Stimulated activated CD4-positive, alpha-beta T cell treated with anti-CD3 and anti-CD28 coated beads, Interleukin-4, amount 100 ng/mL, for 24 hours (primary cell): Measurements from ENCODE around the gene PGRMC2.
A peak's percentile ranks its signal among the peaks of the same experiment; 100 is the strongest.
"Not testable (repeated sequence)": the region's sequence is repeated elsewhere in the genome, so short reads cannot be mapped to it uniquely, and the experiment has no call there.

ENCODE experiments used
- DNase-seq: peaks from one replicate; pipeline ENCODE4 v3.0.0-alpha.2; 2020

Gene PGRMC2

GRCh38 chr4:128298146-128298758, 10.6 kb upstream of the PGRMC2 start:
- no peak for DNase-seq

DNA sequence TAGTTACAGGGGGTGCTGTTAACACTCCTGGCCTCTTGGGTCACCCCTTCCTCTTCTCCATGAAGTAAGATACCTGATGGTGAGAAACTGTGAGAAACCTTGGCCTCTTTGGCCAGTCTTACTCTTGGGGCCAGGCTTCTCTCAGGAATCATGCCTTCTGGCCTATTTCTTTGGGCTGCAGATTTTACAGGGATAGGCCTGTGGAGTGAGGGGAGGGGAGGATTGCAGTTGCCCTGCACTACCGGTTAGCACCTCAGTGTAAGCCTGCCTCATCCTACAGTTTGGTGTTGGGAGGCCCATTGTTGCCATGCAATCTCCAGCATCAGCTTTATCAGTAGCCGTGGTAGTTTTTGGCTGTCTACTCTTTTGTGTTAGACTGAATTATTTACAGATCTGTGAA, 7.6 kb upstream of the PGRMC2 start:
- DNase-seq = no peak

DNA sequence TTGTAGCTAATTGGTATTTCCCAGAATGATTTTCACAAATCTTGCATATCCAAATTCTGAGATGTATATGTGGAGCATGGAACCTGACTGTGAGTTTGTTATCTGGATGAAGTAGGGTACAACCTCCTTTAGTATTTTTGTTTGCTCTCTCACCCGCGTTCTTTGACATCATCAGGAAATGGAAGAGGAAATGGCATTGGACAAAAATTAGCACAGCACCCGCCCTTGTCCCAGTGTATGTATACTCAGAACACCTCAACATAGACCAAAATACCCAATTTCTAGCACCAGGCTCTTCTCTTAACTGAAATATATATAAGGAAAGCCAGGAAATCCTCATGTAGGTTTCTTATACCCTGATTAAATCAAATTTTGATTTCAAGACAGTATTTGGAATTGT, 6.9 kb upstream of the PGRMC2 start:
- no peak for DNase-seq

- no peak for DNase-seq
These were observed 4.7 kb upstream of the PGRMC2 start for GRCh38 chr4:128292349-128292748.

GRCh38 chr4:128291096-128291495, 3.5 kb upstream of the PGRMC2 start:
- DNase-seq = no peak

GRCh38 chr4:128290526-128290925, 2.9 kb upstream of the PGRMC2 start:
- DNase-seq = no peak

- no peak for DNase-seq
These were observed 2.0 kb upstream of the PGRMC2 start for GRCh38 chr4:128289523-128290158.

DNA sequence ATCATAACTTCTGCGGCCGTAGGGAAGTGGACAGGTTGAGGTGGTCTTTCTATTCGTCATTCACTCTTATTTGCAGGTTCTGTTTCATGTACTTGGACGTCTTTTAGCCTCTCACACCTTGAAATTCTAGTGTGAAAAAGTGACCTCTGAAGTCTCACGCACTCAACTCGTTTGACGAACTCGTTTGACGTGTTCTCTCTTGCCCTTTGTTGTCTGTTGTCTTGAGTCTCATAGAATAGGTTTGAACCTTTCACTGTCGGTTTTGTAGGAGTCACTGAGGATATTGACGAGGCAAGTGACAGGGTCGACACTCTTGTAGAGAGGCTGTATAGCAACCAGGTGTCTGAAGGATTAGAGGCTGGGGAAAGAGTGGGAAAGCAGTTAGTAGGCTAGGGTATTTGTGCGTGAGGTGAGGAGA, 1.1 kb upstream of the PGRMC2 start:
- no peak for DNase-seq

GRCh38 chr4:128287871-128288688, 467 bp upstream of the PGRMC2 start:
- DNase-seq = peak; percentile 100

DNA sequence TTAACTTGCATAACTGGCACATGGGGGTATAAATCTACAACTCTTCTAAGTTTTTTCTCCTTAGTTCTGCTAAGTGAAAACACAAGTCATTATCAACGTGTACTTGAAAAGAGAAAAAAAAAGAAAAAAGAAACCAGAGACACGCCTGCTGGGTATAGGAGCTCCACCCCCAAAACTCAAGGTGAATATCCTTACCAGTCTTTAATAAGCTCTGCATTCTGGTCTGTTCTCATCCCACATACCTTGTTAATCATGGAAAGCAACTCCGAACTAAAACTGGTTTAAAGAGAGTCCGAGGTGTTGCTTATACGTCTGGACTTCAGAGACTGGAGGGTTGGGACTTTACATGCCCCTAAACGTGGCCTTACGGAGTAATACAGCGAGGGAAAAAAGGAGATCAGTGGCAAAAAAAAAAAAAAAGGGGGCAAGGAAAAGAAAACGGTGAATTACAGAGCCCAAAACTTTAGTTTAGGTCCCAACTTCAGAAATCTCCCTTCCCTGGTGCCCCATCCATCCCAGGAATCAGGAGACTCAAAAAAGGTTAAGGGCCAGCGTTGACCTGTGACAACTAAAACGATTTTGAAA, 1.0 kb downstream of the PGRMC2 start:
- DNase-seq = peak; percentile 19

- no peak for DNase-seq
These were observed 2.3 kb downstream of the PGRMC2 start for GRCh38 chr4:128285085-128285997.

GRCh38 chr4:128284317-128284716, 3.3 kb downstream of the PGRMC2 start:
- DNase-seq = no peak

DNA sequence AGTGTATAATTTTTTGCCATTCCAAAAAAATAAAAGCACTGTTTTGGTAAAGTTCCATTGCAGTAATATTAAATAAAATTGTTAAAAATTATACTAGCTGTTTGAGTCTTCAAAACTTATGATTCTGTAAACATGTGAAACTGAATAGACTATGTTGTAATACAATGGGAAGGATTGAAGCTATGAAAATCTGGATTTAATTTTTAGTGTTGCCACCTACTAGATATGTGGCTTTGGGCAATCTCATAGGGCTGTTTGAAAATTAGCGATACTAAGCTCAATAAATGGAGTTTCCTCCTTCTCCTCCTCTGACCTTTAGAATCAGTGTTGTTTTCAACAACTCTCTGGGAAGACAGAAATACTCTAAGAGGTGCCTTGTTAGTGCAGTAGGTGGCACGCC, 4.5 kb downstream of the PGRMC2 start:
- DNase-seq = no peak

GRCh38 chr4:128282516-128282915, 5.1 kb downstream of the PGRMC2 start:
- no peak for DNase-seq

DNA sequence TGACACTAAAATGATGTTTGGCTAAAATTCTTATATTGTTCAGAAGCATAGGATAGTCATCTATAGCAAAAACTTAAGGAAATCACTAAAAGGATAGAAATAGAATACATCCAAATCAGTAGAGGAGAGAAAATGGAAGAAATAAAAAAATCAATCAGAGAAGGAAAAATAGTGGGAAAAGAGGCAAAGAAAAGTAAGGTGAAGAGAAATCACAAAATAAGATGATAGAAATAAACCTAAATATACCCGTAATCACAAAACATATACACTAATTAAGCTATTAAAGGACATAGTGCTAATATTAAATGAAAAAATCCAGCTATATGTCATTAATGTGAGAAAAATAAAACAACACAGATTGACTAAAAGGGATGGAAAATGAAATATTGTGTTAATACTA, 6.3 kb downstream of the PGRMC2 start:
- no peak for DNase-seq

GRCh38 chr4:128279624-128280225, 7.9 kb downstream of the PGRMC2 start:
- no peak for DNase-seq

DNA sequence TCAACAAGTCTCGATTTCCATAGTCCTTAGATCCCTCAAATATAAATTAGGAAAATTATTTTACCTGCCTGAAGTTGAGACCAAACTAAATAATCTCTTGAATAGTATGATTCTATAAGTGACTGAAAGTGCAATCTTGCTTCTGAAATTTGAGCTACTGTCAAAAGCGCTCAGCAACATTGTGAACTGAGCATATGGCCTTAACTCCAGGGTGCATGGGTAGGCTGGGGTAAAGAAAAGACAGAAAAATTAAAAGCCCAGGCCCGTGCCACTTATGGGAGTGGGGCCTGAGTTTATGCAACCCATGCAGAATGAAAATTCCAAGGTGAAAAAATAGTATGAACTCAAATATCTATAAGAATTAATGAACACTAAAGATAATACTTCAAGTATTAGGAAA, 9.8 kb downstream of the PGRMC2 start:
- no peak for DNase-seq

DNA sequence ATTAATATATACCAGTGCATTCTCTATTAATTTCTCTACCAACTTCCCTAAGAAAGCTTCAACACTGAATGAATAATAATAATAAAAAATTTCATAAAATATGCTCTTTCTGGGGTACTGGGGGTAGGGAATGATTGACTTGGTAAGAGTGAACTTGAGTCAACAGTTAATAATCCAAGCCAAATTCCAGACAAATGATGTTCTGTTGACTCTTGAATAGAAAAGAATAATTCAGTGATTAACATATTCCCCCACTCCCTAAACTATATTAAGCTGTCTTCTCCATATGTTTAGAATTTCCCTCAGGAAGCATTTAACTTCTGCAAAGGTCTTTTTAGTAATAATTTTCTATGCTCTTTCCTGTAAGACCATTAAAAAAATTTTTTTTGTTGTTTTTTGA, 12.3 kb downstream of the PGRMC2 start:
- no peak for DNase-seq

GRCh38 chr4:128271551-128271950, 16.1 kb downstream of the PGRMC2 start:
- DNase-seq = no peak

- no peak for DNase-seq
These were observed 18.6 kb downstream of the PGRMC2 start for GRCh38 chr4:128268970-128269369.

DNA sequence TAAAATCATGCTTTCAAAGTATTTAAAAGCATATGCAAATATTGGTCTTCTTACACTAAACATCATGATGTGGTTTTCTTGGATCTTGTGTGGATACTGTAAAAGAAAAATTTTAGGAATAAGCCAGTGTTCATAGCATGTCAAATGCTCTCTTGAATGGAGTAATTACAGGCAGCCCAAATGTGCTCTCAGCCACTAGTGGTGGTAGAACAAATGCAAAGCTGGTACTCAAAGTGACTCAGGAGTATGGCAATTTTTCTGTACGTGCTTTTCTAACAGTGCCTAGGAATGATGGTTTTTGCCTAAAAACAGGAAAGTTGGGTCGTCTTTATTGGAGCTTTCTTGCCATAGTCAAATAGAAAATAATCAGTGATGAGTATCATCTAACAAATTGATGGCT, 19.9 kb downstream of the PGRMC2 start:
- no peak for DNase-seq

GRCh38 chr4:128267171-128267570, 20.4 kb downstream of the PGRMC2 start:
- not testable (repeated sequence) for DNase-seq
